RWPE1 (cell line): Measurements from ENCODE around the gene IKZF3.

Source experiments
- CTCF ChIA-PET: fragments of 350-600 bp; sonication (Branson Sonifier 250); formaldehyde crosslinking; extraction: SDS; loops from one replicate; lab custom pipeline; 2021; lab: Yijun Ruan, JAX
- POLR2A ChIA-PET: fragments of 400-600 bp; formaldehyde crosslinking; extraction: SDS; loops from one replicate; lab custom pipeline; 2020; ENCODE audit warnings: antibody characterized with exemption; ENCODE audit not compliant: low non-redundant PET; lab: Yijun Ruan, JAX
- DNase-seq: peaks from one replicate; pipeline ENCODE4 v3.0.0; 2012; ENCODE audit warnings: low spot score
- H3K27ac ChIP-seq: fragments of 450-650 bp; 2 replicates; pipeline ENCODE4 v1.5.1; 2017
- CTCF ChIP-seq: fragments of 450-650 bp; conservative IDR thresholded peaks from 2 replicates; pipeline ENCODE4 v1.5.1; 2017; ENCODE audit warnings: low read depth, mild to moderate bottlenecking

IKZF3 gene

GRCh38 chr17:39722965-39723848 is 140.9 kb downstream of the IKZF3 start:
- CTCF ChIA-PET, result interaction anchor here (1.0 kb wide), 1 partner anchor 204 kb away, joined by 3 read pairs; the partner anchor contains the start of genes LRRC3C and ORMDL3
- POLR2A ChIA-PET, result interaction anchor here (0.5 kb wide), 1 partner anchor 390 kb away, joined by 4 read pairs; no protein-coding TSS in a partner anchor
- 0 out of 2 replicates have a peak overlapping the region, but pooled peaks have one; percentile 13 for H3K27ac ChIP-seq
- DNase-seq, result no peak
- no peak for TF ChIP-seq CTCF

- ChIA-PET CTCF (interaction anchor here (0.7 to 1.0 kb wide), 2 partner anchors 205 to 288 kb away, joined by 3 read pairs; partner anchors contain the start of genes LRRC3C and ORMDL3), POLR2A (no interaction called here)
- no peak for TF ChIP-seq CTCF
- H3K27ac ChIP-seq, result no peak overlapping the region
- DNase-seq, result no peak
Observed at GRCh38 chr17:39722104-39722503, 142.0 kb downstream of the IKZF3 start.

- no peak overlapping the region for H3K27ac ChIP-seq
- ChIA-PET POLR2A (interaction anchor here (0.7 kb wide), 1 partner anchor 20 kb away, joined by 4 read pairs; the partner anchor contains the start of gene ERBB2), CTCF (interaction anchor here (0.6 to 0.7 kb wide), 2 partner anchors 11 to 98 kb away, joined by 3 to 5 read pairs; no protein-coding TSS in a partner anchor)
- no peak for DNase-seq
- no peak for TF ChIP-seq CTCF
Observed at GRCh38 chr17:39719563-39720355, 144.4 kb downstream of the IKZF3 start.

- ChIA-PET CTCF (interaction anchor here (1.2 kb wide), 1 partner anchor 50 kb away, joined by 3 read pairs; the partner anchor contains the start of gene PNMT), POLR2A (no interaction called here)
- TF ChIP-seq CTCF, result no peak
- DNase-seq, result no peak
- H3K27ac ChIP-seq, result no peak overlapping the region
Observed at GRCh38 chr17:39717660-39718059, 146.5 kb downstream of the IKZF3 start.

- ChIA-PET CTCF (interaction anchor here (1.5 kb wide), 1 partner anchor 13 kb away, joined by 11 read pairs; no protein-coding TSS in a partner anchor), POLR2A (interaction anchor here (0.6 kb wide), 1 partner anchor 904 kb away, joined by 5 read pairs; no protein-coding TSS in a partner anchor)
- peak overlapping the region; percentile 68 for H3K27ac ChIP-seq
- no peak for DNase-seq
- TF ChIP-seq CTCF, result no peak
Observed at GRCh38 chr17:39716879-39717536, 147.1 kb downstream of the IKZF3 start.
